T47D (cell line): ENCODE measurements around the gene SPATA2L.
"Not testable (repeated sequence)": the region's sequence is repeated elsewhere in the genome, so short reads cannot be mapped to it uniquely, and the experiment has no call there.

Source experiments
- DNase-seq, 2 experiments: peaks; one replicate each; pipeline versions ENCODE4 v3.0.0 to v3.0.0-alpha.2; 2011 to 2012; ENCODE audit warnings: low read depth in 1 of 2, low spot score in 1 of 2
- JUND ChIP-seq: IDR thresholded peaks from 2 replicates; pipeline ENCODE4 v1.6.1; 2012; ENCODE audit warnings: low read depth
- in situ Hi-C: cut with HindIII; loops from 2 replicates; pipeline ENCODE4 v1.10.0; 2016; ENCODE audit warnings: low sequenced_read_pairs, low pct_unique_long_range_greater_than_20kb

Gene SPATA2L

GRCh38 chr16:89687092-89687940 lies 14.2 kb downstream of the SPATA2L start:
- in situ Hi-C loops: no loop called here
- DNase-seq: peak in 1 of 2 experiments; percentile 73
- no peak for TF ChIP-seq JUND

GRCh38 chr16:89686520-89687091 lies 14.9 kb downstream of the SPATA2L start, which contains the start of gene CDK10:
CDK10 (plus strand) TSS chr16:89686689; CDS start chr16:89686711, 22 bp downstream.
- DNase-seq: peak; percentile 93 to 96
- in situ Hi-C loops: no loop called here
- TF ChIP-seq JUND: no peak

GRCh38 chr16:89685916-89686315 lies 15.6 kb downstream of the SPATA2L start:
- TF ChIP-seq JUND: no peak
- no peak for DNase-seq
- in situ Hi-C loops: no loop called here

- no peak for TF ChIP-seq JUND
- no peak for DNase-seq
- in situ Hi-C loops: no loop called here
Observed at GRCh38 chr16:89678258-89678657, 23.2 kb downstream of the SPATA2L start.

GRCh38 chr16:89672177-89672941 lies 29.1 kb downstream of the SPATA2L start:
- in situ Hi-C loops: no loop called here

GRCh38 chr16:89671565-89671964 lies 29.9 kb downstream of the SPATA2L start:
- DNase-seq, in situ Hi-C loops: not testable (repeated sequence)

More at GRCh38 chr16:89672177-89672941, 29.1 kb downstream of the SPATA2L start:
- TF ChIP-seq JUND: no peak
- DNase-seq: no peak

GRCh38 chr16:89670496-89671431 lies 30.7 kb downstream of the SPATA2L start:
- TF ChIP-seq JUND: no peak
- DNase-seq: no peak
- in situ Hi-C loops: no loop called here

- no peak for TF ChIP-seq JUND
- DNase-seq: no peak
- in situ Hi-C loops: no loop called here
Observed at GRCh38 chr16:89669755-89670154, 31.8 kb downstream of the SPATA2L start.

GRCh38 chr16:89668790-89669158 lies 32.7 kb downstream of the SPATA2L start:
- in situ Hi-C loops: no loop called here
- TF ChIP-seq JUND: no peak
- DNase-seq: no peak

- DNase-seq: no peak
- no peak for TF ChIP-seq JUND
- in situ Hi-C loops: no loop called here
Observed at GRCh38 chr16:89667633-89668032, 33.9 kb downstream of the SPATA2L start.

GRCh38 chr16:89667000-89667399 lies 34.5 kb downstream of the SPATA2L start:
- in situ Hi-C loops: not testable (repeated sequence)
- peak in 1 of 2 experiments; percentile 69 for DNase-seq

GRCh38 chr16:89664238-89664637 lies 37.3 kb downstream of the SPATA2L start:
- DNase-seq, in situ Hi-C loops: not testable (repeated sequence)
